ENCODE data around the gene ASB16. TPM values are rescaled to one million over a fixed set of nuclear protein-coding genes. Genes with fewer than 3 reads are reported as not detected.

The ASB16 gene
- total RNA-seq, 1 experiment from 2014 or later, result 0.11 TPM

DNA sequence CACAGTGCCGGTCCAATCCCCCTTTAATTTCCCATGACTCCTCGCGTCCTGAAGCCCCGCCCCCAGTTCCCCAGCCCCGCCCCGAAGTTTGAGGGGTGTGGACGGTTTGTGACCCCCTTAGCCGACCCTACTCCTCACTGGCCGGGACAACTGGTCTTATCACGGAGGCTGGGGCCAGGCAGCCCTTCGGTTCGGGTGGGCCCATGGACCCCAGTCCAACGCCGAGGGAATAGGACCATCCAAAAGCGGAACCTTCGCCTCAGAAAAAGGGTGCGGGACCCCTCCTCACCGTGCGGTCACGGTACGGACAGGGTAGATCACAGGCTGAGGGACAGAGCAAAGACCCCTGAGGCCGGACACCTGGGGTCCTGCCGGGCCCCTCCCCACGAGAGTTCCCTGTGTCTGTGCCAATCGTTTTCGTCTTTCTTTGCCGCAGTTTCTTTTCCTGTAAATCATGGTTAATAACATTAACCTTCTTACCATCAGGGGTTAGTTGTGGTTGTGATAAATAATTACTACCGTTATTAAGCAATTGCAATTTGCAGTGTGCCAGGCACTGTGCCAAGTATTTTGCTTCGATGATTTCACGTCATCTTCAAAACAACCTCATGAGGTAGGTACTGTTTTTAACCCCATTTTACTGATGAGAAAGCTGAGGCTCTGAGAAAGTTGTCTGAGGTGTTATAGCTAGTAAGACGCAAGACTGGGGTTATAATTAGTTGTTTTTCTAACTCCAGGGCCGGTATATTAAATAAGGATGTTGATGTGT, 16.8 kb downstream of the ASB16 start:
- Mint-ChIP-seq H3K27me3 (ENCODE audit: low read depth) (no peaks in the 10 kb centered on the region), H3K4me3 (peak overlapping the region; percentile 100), H3K27ac (peak overlapping the region; percentile 99), H3K4me1 (peaks cover 26% of the 10 kb centered on the region), H3K36me3 (peaks cover 18% of the 10 kb centered on the region), H3K9me3 (no peaks in the 10 kb centered on the region)
- POLR2A ChIA-PET, result interaction anchor here (0.6 to 2.0 kb wide), 7 partner anchors 12 to 129 kb away, joined by 3 to 11 read pairs (median 6); partner anchors contain the start of genes ASB16 and UBTF
- ATAC-seq (peak; percentile 65), DNase-seq (ENCODE audit: low spot score) (no peak)
- CTCF ChIA-PET, result interaction anchor here (0.7 to 4.3 kb wide), 19 partner anchors 11 to 307 kb away, joined by 3 to 31 read pairs (median 7); partner anchors contain the start of genes ASB16, GRN, HDAC5 and RUNDC3A
- TF ChIP-seq, protein P1, sequence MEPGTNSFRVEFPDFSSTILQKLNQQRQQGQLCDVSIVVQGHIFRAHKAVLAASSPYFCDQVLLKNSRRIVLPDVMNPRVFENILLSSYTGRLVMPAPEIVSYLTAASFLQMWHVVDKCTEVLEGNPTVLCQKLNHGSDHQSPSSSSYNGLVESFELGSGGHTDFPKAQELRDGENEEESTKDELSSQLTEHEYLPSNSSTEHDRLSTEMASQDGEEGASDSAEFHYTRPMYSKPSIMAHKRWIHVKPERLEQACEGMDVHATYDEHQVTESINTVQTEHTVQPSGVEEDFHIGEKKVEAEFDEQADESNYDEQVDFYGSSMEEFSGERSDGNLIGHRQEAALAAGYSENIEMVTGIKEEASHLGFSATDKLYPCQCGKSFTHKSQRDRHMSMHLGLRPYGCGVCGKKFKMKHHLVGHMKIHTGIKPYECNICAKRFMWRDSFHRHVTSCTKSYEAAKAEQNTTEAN (CRISPR knock-in tag; IDR thresholded peaks at IDR 0.05), result no peak
- peak; percentile 21; the same call in 1 of the 2 replicates for TF ChIP-seq FOXP1 (CRISPR knock-in tag; IDR thresholded peaks at IDR 0.05; ENCODE audit: borderline replicate concordance)
- TF ChIP-seq ZNF232 (CRISPR knock-in tag; IDR thresholded peaks at IDR 0.05), result 0 out of 2 replicates have a peak, but pooled peaks have one; percentile 37

DNA sequence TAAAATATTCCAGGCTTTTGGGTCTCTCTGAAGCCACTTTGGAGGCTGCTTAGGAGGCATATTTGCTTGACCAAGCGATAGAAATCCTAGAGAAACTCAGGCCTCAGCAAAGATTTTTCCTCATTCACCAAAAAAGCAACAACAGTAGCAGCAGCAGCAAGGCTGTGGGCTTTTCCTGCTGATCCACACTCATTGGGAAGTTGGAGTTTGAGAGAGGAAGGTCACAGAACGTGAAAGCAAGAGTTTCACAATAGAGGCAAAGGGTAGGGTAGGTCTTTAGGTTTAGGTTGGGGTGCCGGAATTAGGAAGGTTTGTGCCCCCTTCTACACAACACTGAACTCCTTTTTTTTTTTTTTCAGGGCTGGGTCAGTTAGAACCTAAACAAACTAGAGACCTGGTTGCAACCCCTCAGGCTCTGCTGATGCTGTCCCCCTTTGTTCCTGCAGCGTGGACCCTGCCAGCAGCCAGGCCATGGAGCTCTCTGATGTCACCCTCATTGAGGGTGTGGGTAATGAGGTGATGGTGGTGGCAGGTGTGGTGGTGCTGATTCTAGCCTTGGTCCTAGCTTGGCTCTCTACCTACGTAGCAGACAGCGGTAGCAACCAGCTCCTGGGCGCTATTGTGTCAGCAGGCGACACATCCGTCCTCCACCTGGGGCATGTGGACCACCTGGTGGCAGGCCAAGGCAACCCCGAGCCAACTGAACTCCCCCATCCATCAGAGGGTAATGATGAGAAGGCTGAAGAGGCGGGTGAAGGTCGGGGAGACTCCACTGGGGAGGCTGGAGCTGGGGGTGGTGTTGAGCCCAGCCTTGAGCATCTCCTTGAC, 18.3 kb downstream of the ASB16 start:
- CTCF ChIA-PET, result interaction anchor here (0.6 to 1.0 kb wide), 2 partner anchors 15 to 18 kb away, joined by 3 read pairs; no protein-coding TSS in a partner anchor
- Mint-ChIP-seq H3K27ac (no peak overlapping the region), H3K9me3 (no peaks in the 10 kb centered on the region), H3K36me3 (peaks cover 12% of the 10 kb centered on the region), H3K27me3 (ENCODE audit: low read depth) (no peaks in the 10 kb centered on the region), H3K4me3 (peak overlapping the region; percentile 100; the same call in 1 of the 2 replicates), H3K4me1 (peaks cover 34% of the 10 kb centered on the region)
- DNase-seq (ENCODE audit: low spot score) (no peak), ATAC-seq (no peak)
- TF ChIP-seq, protein P2, sequence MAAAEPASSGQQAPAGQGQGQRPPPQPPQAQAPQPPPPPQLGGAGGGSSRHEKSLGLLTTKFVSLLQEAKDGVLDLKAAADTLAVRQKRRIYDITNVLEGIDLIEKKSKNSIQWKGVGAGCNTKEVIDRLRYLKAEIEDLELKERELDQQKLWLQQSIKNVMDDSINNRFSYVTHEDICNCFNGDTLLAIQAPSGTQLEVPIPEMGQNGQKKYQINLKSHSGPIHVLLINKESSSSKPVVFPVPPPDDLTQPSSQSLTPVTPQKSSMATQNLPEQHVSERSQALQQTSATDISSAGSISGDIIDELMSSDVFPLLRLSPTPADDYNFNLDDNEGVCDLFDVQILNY (CRISPR knock-in tag; IDR thresholded peaks at IDR 0.05), result no peak
- TF ChIP-seq ESRRA (CRISPR knock-in tag; IDR thresholded peaks at IDR 0.05; ENCODE audit: borderline replicate concordance), result no peak
- TF ChIP-seq NR2C2 (CRISPR knock-in tag; IDR thresholded peaks at IDR 0.05), result no peak
- TF ChIP-seq OVOL2 (CRISPR knock-in tag; IDR thresholded peaks at IDR 0.05; ENCODE audit: borderline replicate concordance), result no peak
- no peak for TF ChIP-seq SP1 (CRISPR knock-in tag; conservative IDR thresholded peaks at IDR 0.05)
- TF ChIP-seq, protein P3, sequence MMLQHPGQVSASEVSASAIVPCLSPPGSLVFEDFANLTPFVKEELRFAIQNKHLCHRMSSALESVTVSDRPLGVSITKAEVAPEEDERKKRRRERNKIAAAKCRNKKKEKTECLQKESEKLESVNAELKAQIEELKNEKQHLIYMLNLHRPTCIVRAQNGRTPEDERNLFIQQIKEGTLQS (CRISPR knock-in tag; conservative IDR thresholded peaks at IDR 0.05), result no peak
- TF ChIP-seq ZNF317 (CRISPR knock-in tag; IDR thresholded peaks at IDR 0.05; ENCODE audit: borderline replicate concordance, low read depth), result no peak
- TF ChIP-seq, protein P4, sequence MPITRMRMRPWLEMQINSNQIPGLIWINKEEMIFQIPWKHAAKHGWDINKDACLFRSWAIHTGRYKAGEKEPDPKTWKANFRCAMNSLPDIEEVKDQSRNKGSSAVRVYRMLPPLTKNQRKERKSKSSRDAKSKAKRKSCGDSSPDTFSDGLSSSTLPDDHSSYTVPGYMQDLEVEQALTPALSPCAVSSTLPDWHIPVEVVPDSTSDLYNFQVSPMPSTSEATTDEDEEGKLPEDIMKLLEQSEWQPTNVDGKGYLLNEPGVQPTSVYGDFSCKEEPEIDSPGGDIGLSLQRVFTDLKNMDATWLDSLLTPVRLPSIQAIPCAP (CRISPR knock-in tag; IDR thresholded peaks at IDR 0.05), result no peak
- TF ChIP-seq HMGA2 (CRISPR knock-in tag; IDR thresholded peaks at IDR 0.05), result no peak
- TF ChIP-seq, protein P5, sequence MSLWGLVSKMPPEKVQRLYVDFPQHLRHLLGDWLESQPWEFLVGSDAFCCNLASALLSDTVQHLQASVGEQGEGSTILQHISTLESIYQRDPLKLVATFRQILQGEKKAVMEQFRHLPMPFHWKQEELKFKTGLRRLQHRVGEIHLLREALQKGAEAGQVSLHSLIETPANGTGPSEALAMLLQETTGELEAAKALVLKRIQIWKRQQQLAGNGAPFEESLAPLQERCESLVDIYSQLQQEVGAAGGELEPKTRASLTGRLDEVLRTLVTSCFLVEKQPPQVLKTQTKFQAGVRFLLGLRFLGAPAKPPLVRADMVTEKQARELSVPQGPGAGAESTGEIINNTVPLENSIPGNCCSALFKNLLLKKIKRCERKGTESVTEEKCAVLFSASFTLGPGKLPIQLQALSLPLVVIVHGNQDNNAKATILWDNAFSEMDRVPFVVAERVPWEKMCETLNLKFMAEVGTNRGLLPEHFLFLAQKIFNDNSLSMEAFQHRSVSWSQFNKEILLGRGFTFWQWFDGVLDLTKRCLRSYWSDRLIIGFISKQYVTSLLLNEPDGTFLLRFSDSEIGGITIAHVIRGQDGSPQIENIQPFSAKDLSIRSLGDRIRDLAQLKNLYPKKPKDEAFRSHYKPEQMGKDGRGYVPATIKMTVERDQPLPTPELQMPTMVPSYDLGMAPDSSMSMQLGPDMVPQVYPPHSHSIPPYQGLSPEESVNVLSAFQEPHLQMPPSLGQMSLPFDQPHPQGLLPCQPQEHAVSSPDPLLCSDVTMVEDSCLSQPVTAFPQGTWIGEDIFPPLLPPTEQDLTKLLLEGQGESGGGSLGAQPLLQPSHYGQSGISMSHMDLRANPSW (CRISPR knock-in tag; conservative IDR thresholded peaks at IDR 0.05; ENCODE audit: low read depth), result no peak
- TF ChIP-seq, protein P6, sequence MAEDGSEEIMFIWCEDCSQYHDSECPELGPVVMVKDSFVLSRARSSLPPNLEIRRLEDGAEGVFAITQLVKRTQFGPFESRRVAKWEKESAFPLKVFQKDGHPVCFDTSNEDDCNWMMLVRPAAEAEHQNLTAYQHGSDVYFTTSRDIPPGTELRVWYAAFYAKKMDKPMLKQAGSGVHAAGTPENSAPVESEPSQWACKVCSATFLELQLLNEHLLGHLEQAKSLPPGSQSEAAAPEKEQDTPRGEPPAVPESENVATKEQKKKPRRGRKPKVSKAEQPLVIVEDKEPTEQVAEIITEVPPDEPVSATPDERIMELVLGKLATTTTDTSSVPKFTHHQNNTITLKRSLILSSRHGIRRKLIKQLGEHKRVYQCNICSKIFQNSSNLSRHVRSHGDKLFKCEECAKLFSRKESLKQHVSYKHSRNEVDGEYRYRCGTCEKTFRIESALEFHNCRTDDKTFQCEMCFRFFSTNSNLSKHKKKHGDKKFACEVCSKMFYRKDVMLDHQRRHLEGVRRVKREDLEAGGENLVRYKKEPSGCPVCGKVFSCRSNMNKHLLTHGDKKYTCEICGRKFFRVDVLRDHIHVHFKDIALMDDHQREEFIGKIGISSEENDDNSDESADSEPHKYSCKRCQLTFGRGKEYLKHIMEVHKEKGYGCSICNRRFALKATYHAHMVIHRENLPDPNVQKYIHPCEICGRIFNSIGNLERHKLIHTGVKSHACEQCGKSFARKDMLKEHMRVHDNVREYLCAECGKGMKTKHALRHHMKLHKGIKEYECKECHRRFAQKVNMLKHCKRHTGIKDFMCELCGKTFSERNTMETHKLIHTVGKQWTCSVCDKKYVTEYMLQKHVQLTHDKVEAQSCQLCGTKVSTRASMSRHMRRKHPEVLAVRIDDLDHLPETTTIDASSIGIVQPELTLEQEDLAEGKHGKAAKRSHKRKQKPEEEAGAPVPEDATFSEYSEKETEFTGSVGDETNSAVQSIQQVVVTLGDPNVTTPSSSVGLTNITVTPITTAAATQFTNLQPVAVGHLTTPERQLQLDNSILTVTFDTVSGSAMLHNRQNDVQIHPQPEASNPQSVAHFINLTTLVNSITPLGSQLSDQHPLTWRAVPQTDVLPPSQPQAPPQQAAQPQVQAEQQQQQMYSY (CRISPR knock-in tag; IDR thresholded peaks at IDR 0.05), result no peak
- no peak for TF ChIP-seq KAT7 (CRISPR knock-in tag; IDR thresholded peaks at IDR 0.05; ENCODE audit: borderline replicate concordance)
- TF ChIP-seq IRF2 (CRISPR knock-in tag; IDR thresholded peaks at IDR 0.05; ENCODE audit: borderline replicate concordance, low read depth), result no peak
- POLR2A ChIA-PET, result interaction anchor here (0.7 to 1.0 kb wide), 2 partner anchors 128 to 467 kb away, joined by 3 read pairs; partner anchors contain the start of gene MEIOC
